NCI-H2227 (cell line): Measurements from ENCODE around the gene PLRG1.
A peak's percentile ranks its signal among the peaks of the same experiment; 100 is the strongest.

Experiments
- DNase-seq: peaks from one replicate; lab custom pipeline; 2025; ENCODE audit not compliant: unreplicated experiment; lab: John Stamatoyannopoulos, UW

The PLRG1 gene

GRCh38 chr4:154574311-154574710 is 24.1 kb upstream of the PLRG1 start:
- DNase-seq: no peak

- DNase-seq: no peak
Measured at GRCh38 chr4:154573190-154573870, 23.1 kb upstream of the PLRG1 start.

- DNase-seq: no peak
Measured at GRCh38 chr4:154569584-154569983, 19.4 kb upstream of the PLRG1 start.

GRCh38 chr4:154569028-154569427 is 18.8 kb upstream of the PLRG1 start:
- no peak for DNase-seq

- DNase-seq: no peak
Measured at GRCh38 chr4:154566639-154567204, 16.5 kb upstream of the PLRG1 start.

- DNase-seq: no peak
Measured at GRCh38 chr4:154565704-154566103, 15.5 kb upstream of the PLRG1 start.

- no peak for DNase-seq
Measured at GRCh38 chr4:154564311-154564710, 14.1 kb upstream of the PLRG1 start.

GRCh38 chr4:154562697-154563254 is 12.6 kb upstream of the PLRG1 start, which contains the start of gene FGB:
FGB (plus strand) TSS chr4:154563011; CDS start chr4:154563019, 8 bp downstream.
- DNase-seq: no peak

GRCh38 chr4:154560824-154561231 is 10.6 kb upstream of the PLRG1 start:
- DNase-seq: no peak

- no peak for DNase-seq
Measured at GRCh38 chr4:154560419-154560801, 10.2 kb upstream of the PLRG1 start.

GRCh38 chr4:154559494-154560418 is 9.6 kb upstream of the PLRG1 start:
- DNase-seq: peak; percentile 57

- DNase-seq: no peak
Measured at GRCh38 chr4:154559141-154559493, 8.9 kb upstream of the PLRG1 start.

GRCh38 chr4:154551872-154552686 is 1.9 kb upstream of the PLRG1 start:
- DNase-seq: peak; percentile 56

- DNase-seq: no peak
Measured at GRCh38 chr4:154545689-154546088, 4.5 kb downstream of the PLRG1 start.

GRCh38 chr4:154542271-154542879 is 7.8 kb downstream of the PLRG1 start:
- no peak for DNase-seq

GRCh38 chr4:154534296-154534695 is 15.9 kb downstream of the PLRG1 start:
- no peak for DNase-seq

- no peak for DNase-seq
Measured at GRCh38 chr4:154529728-154530519, 20.3 kb downstream of the PLRG1 start.

GRCh38 chr4:154528869-154529268 is 21.3 kb downstream of the PLRG1 start:
- no peak for DNase-seq

GRCh38 chr4:154527308-154527707 is 22.9 kb downstream of the PLRG1 start:
- no peak for DNase-seq

- DNase-seq: no peak
Measured at GRCh38 chr4:154526151-154526550, 24.0 kb downstream of the PLRG1 start.
